Cardiac fibroblast (primary cell): Measurements from ENCODE around the gene REL.

Source experiments
- DNase-seq, 2 donors: peaks; one replicate each; pipeline versions ENCODE4 v3.0.0 to v3.0.0-alpha.2; 2010; ENCODE audit warnings: low read depth in 2 of 2
- H3K4me3 ChIP-seq, 2 donors: replicated peaks in 1 of 2; 1 replicate in 1 of 2; 2 replicates in 1 of 2; pipeline ENCODE4 v1.5.1; 2011; ENCODE audit warnings: low read depth in 2 of 2, low read length in 2 of 2, mild to moderate bottlenecking in 2 of 2, moderate library complexity in 1 of 2
- TF ChIP-seq, protein P1 (sequence below): IDR thresholded peaks from one replicate; pipeline ENCODE4 v1.5.1; 2011; ENCODE audit warnings: low read depth, mild to moderate bottlenecking, low read length, inconsistent platforms

REL gene

DNA sequence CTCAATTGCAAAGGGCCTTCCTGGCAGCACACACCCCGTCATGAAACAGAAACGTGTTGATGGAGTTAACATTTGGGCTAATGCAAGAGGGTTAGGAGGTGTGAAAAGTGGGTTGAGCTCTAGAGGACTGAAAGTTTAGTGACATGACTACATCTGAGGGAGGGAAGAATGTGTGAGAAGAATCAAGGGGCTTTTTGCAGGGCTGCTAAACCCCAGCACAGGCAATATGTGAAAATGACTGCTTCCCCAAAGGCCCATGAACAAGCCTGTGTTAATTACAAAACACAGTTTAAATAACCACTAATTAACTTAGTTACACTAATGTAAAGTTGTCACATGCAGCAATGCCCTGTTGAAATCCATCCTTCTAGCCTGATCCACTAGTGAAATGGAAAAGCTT lies 72.8 kb downstream of the REL start:
- TF ChIP-seq, protein P1, sequence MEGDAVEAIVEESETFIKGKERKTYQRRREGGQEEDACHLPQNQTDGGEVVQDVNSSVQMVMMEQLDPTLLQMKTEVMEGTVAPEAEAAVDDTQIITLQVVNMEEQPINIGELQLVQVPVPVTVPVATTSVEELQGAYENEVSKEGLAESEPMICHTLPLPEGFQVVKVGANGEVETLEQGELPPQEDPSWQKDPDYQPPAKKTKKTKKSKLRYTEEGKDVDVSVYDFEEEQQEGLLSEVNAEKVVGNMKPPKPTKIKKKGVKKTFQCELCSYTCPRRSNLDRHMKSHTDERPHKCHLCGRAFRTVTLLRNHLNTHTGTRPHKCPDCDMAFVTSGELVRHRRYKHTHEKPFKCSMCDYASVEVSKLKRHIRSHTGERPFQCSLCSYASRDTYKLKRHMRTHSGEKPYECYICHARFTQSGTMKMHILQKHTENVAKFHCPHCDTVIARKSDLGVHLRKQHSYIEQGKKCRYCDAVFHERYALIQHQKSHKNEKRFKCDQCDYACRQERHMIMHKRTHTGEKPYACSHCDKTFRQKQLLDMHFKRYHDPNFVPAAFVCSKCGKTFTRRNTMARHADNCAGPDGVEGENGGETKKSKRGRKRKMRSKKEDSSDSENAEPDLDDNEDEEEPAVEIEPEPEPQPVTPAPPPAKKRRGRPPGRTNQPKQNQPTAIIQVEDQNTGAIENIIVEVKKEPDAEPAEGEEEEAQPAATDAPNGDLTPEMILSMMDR, result no peak
- H3K4me3 ChIP-seq, result no peak overlapping the region
- no peak for DNase-seq

DNA sequence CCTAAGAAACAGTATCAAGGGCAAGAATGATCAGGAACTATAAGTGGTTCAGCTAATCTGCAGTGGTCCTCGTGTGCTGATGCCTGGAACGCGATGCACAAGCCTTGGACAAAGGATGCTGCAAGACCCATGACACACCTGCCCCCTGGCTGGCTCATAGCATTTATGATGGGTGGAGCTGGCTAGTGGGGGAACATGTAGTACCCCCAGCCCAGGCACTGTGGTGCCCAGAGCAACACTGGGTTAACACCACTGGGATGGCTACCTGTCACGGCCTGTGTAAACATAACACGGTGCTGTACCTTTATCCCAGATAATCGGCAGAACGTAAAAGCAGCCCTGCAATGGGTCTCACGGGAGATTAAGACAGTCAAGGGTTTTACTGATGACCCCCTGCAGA lies 75.8 kb downstream of the REL start:
- H3K4me3 ChIP-seq, result no peak overlapping the region
- TF ChIP-seq, protein P1, result no peak
- DNase-seq, result no peak

DNA sequence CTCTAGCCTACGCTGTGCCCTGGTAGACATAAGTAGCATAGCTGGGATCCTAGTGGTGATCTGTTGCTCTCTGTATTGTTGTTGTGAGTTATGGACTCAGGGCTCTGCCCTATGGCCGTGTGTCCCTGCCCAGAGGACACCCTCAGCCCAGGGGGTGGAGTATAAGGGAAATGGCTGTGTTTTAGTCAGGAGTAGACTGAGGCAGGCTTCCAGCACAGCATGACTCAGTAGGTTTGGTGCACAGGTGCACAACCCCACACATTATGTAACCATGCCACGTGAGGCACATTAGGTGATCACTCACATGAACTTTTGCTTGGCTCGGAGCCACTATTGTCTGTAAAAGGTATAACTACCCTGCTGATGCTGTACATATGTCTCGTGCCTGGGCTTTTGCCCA lies 76.3 kb downstream of the REL start:
- TF ChIP-seq, protein P1, result no peak
- H3K4me3 ChIP-seq, result no peak overlapping the region
- DNase-seq, result peak in 1 of 2 donors; percentile 56

DNA sequence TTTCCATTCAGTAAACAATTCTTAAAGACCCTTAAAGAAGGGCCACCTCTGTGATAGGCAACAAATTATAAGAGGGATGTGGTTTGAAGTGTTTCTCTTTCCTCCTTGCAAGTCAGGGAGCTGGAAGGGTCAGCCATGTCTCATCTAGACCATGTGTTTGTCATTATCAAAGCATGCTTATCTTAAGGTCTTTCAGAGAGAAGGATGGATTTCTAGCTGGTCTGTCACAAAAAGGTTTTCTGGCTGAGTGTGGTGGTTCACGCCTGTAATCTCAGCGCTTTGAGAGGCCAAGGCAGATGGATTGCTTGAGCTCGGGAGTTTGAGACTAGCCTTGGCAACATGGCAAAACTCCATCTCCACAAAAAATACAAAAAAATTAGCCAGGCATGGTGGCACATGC lies 77.0 kb downstream of the REL start:
- TF ChIP-seq, protein P1, result no peak
- no peak overlapping the region for H3K4me3 ChIP-seq
- peak in 1 of 2 donors; percentile 28 for DNase-seq

DNA sequence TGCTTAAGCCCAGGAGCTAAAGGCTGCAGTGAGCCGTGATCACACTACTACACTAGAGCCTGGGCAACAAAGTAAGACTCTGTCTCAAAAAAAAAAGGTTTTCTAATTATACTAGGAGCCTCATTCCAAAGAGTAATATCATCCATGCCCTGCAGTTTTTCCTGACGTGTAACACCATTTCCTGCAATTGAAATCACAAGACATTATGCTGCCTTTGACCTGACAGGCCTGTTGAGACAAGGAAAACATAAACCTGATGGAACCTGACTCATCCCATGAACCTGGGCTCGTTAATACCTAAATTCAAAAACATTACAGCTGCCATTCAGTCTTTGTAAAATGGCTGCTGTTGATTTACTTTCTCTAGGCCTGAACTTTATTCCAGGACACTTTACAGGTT lies 77.4 kb downstream of the REL start:
- no peak overlapping the region for H3K4me3 ChIP-seq
- DNase-seq, result peak; percentile 54 to 86
- TF ChIP-seq, protein P1, result no peak

DNA sequence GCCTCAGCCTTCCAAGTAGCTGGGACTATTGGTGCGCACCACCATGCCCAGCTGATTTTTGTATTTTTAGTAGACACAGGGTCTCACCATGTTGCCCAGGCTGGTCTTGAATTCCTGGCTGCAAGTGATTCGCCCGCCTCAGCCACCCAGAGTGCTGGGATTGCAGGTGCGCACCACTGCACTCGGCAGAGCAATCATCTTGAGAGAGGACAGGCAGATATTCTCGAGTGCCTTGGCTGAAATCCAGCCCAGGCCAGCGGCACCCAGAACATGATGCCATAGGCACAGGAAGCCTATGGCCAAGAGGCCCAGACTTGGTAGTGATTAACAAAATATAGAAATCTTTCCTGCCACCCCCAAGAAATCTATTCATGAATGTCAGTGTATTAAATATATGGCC lies 78.1 kb downstream of the REL start:
- no peak overlapping the region for H3K4me3 ChIP-seq
- DNase-seq, result no peak
- TF ChIP-seq, protein P1, result no peak

DNA sequence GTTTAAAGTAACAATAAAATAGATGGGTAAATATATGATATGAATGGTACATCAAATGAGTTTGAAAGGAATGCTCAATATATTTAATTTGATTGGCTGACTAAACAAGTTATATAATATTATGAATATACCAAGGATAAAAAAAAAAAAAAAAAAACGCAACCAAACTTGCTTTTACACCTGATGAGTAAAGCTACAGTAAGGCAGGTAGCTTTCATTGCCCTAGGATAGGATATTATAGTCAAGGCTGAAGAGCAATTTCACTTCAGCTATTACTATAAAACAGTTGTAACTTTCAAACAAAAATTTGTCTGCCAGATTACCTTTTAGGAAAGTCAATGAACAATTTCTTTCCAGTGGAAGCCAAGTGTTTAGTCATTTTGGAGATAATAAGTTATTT lies 79.3 kb downstream of the REL start:
- TF ChIP-seq, protein P1, result no peak
- no peak for DNase-seq
- no peak overlapping the region for H3K4me3 ChIP-seq
